ENCODE results near the gene STK32C. TPM values are rescaled to one million over a fixed set of nuclear protein-coding genes. Genes with fewer than 3 reads are reported as not detected.
A peak's percentile ranks its signal among the peaks of the same experiment; 100 is the strongest.

The STK32C gene
- total RNA-seq (1 to 10 TPM; 4.3 to 8.4 (median 6.1) TPM), polyA plus RNA-seq (10 to 100 TPM; 10.4 to 12.8 (median 12.6) TPM)

DNA sequence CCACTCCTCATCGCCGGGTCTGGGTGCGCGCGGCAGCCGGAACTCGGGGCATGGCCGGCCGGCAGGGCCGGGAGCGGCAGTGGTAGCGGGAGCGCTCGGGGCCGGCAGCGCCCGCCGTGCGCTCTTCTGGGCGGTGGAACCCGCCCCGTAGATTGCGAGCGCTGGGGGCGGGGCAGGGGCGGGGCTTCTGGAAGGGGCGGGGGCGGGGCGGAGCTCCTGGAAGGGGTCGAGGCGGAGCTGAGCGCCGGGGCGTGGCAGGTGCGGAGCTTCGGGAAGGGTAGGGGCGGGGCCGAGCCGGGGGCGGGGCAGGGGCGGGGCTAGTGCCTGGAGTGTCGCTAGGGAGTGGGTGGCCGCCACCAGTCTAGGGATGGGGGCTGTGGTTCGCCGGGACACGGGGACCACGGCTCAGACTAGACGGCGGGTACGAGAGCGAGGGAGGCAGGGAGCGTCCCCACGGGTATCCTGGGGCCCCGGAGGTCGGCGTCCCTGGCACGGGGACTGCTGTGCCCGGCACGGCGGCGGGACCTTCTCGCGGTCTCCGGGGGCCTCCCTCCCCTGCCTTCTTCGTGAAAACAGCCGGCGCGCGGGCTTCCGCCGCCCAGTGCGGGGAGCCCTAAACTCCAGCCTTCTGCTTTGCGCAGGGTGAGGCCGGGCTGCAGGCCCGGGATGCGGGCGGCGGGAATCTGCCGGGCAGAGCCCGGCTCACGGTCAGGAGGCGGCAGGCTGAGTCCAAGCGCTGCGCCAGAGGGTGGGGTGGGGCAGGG, at the start of gene STK32C:
Gene STK32C, minus strand, starts transcription at position 128 of the 764 bp plus-strand sequence. Its CDS starts 117 bp downstream, at position 11.
- 0 to 1% methylated on average over 84 of the region's 84 CpGs for WGBS, 2 donors
- peak within 1 kb of the TSS; percentile 75 to 92 (median 89) for H3K4me3 ChIP-seq
- peak in 1 of 2 donors; percentile 22 for TF ChIP-seq POLR2A (IDR thresholded peaks at IDR 0.05)
- no peak for TF ChIP-seq EP300 (IDR thresholded peaks at IDR 0.05)
- TF ChIP-seq POLR2AphosphoS5 (IDR thresholded peaks at IDR 0.05), result peak; percentile 56 to 76 (median 72)
- no peak for TF ChIP-seq CTCF (IDR thresholded peaks at IDR 0.05)
- H3K9me3 ChIP-seq, result no peaks in the 10 kb centered on the region
- H3K27ac ChIP-seq, result peak within 1 kb of the TSS; percentile 80 to 89 (median 86)
- H3K4me1 ChIP-seq, result peaks cover 0 to 19% (median 16%) of the 10 kb centered on the region in 4 donors
- peak; percentile 96 for DNase-seq
- H3K27me3 ChIP-seq, result no peaks in the 10 kb centered on the region
- intact Hi-C loops (cut with DNase I), result loop anchor here (1.0 to 5.0 kb wide), 2 partner anchors 23 to 36 kb away; no protein-coding TSS in a partner anchor
- no peaks in the 10 kb centered on the region for H3K36me3 ChIP-seq

DNA sequence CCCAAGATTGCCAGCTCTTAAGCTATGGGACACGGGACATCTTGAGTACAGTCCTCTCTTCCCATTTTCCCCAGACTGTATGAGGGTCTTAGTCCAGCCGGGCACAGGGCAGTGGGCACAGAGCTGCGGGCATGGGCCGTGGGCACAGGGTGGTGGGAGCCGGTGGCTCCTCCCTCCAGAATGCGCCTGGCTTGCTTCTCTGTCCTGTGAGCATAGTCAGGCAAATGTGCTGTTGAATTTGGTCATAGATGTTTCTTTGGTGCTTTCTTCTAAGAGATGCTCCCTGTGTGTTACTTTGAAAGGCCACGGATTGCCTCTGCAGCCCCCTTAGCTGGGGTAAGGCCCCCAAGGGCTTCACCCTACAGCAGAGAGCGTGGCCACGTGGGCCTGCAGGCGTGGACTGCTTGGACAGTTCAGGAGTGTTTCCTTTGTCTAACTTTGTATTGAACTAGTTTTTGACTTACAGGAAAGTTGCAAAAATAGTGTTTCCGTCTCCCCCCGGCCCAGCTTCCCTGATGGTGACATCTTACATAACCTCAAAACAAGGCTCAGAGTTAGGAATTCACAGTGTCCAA, 49.0 kb upstream of the STK32C start:
- H3K27ac ChIP-seq, result no peak overlapping the region
- TF ChIP-seq EP300 (IDR thresholded peaks at IDR 0.05) (no peak), POLR2AphosphoS5 (IDR thresholded peaks at IDR 0.05) (no peak), POLR2A (IDR thresholded peaks at IDR 0.05) (no peak), CTCF (IDR thresholded peaks at IDR 0.05) (no peak)
- 96% methylated on average over 12 of the region's 12 CpGs for WGBS, 2 donors
- peak; percentile 27 for DNase-seq
- H3K27me3 ChIP-seq, result no peaks in the 10 kb centered on the region
- no peaks in the 10 kb centered on the region for H3K4me1 ChIP-seq
- peaks cover 0 to 7% (median 0%) of the 10 kb centered on the region in 4 donors for H3K36me3 ChIP-seq
- intact Hi-C loops (cut with DNase I), result no loop called here
- no peak overlapping the region for H3K4me3 ChIP-seq
- H3K9me3 ChIP-seq, result no peaks in the 10 kb centered on the region

GRCh38 chr10:132355754-132356153, 48.0 kb upstream of the STK32C start:
- peaks cover 0 to 7% (median 0%) of the 10 kb centered on the region in 4 donors for H3K36me3 ChIP-seq
- DNase-seq, result no peak
- no peaks in the 10 kb centered on the region for H3K4me1 ChIP-seq
- no peak overlapping the region for H3K4me3 ChIP-seq
- intact Hi-C loops (cut with DNase I), result no loop called here
- H3K27me3 ChIP-seq, result no peaks in the 10 kb centered on the region
- no peaks in the 10 kb centered on the region for H3K9me3 ChIP-seq
- no peak overlapping the region for H3K27ac ChIP-seq
- TF ChIP-seq EP300 (IDR thresholded peaks at IDR 0.05), result no peak
- TF ChIP-seq POLR2A (IDR thresholded peaks at IDR 0.05), result no peak
- WGBS, 2 donors, result 90 to 97% methylated on average over 13 of the region's 13 CpGs

- H3K36me3 ChIP-seq, result peaks cover 0 to 7% (median 0%) of the 10 kb centered on the region in 4 donors
- no peaks in the 10 kb centered on the region for H3K9me3 ChIP-seq
- DNase-seq, result peak; percentile 53
- H3K27ac ChIP-seq, result no peak overlapping the region
- H3K27me3 ChIP-seq, result no peaks in the 10 kb centered on the region
- intact Hi-C loops (cut with DNase I), result no loop called here
- H3K4me1 ChIP-seq, result no peaks in the 10 kb centered on the region
- no peak overlapping the region for H3K4me3 ChIP-seq
- TF ChIP-seq CTCF (IDR thresholded peaks at IDR 0.05) (no peak), POLR2A (IDR thresholded peaks at IDR 0.05) (no peak), EP300 (IDR thresholded peaks at IDR 0.05) (no peak), POLR2AphosphoS5 (IDR thresholded peaks at IDR 0.05) (no peak)
- WGBS, 2 donors, result 94 to 95% methylated on average over 17 of the region's 17 CpGs
Observed at GRCh38 chr10:132355297-132355696, 47.5 kb upstream of the STK32C start.

- Histone ChIP-seq H3K27ac (no peak overlapping the region), H3K9me3 (no peaks in the 10 kb centered on the region), H3K4me1 (no peaks in the 10 kb centered on the region), H3K36me3 (peaks cover 0 to 7% (median 0%) of the 10 kb centered on the region in 4 donors), H3K27me3 (no peaks in the 10 kb centered on the region), H3K4me3 (no peak overlapping the region)
- intact Hi-C loops (cut with DNase I), result no loop called here
- 93% methylated on average over 32 of the region's 32 CpGs for WGBS, 2 donors
- TF ChIP-seq CTCF (IDR thresholded peaks at IDR 0.05), result no peak
- no peak for TF ChIP-seq EP300 (IDR thresholded peaks at IDR 0.05)
- TF ChIP-seq POLR2AphosphoS5 (IDR thresholded peaks at IDR 0.05), result no peak
- TF ChIP-seq POLR2A (IDR thresholded peaks at IDR 0.05), result no peak
- DNase-seq, result peak; percentile 54
Observed at GRCh38 chr10:132354356-132355094, 46.8 kb upstream of the STK32C start.
